GM18502 (cell line): ENCODE results near the gene NBPF1.
"Not testable (repeated sequence)": the region's sequence is repeated elsewhere in the genome, so short reads cannot be mapped to it uniquely, and the experiment has no call there.

ENCODE experiments used
- ATAC-seq: cut with Tn5 transposase; IDR thresholded peaks from one replicate; pipeline ENCODE4 v1.9.1; 2021; ENCODE audit warnings: mild to moderate bottlenecking; ENCODE audit not compliant: unreplicated experiment, poor library complexity

The NBPF1 gene

DNA sequence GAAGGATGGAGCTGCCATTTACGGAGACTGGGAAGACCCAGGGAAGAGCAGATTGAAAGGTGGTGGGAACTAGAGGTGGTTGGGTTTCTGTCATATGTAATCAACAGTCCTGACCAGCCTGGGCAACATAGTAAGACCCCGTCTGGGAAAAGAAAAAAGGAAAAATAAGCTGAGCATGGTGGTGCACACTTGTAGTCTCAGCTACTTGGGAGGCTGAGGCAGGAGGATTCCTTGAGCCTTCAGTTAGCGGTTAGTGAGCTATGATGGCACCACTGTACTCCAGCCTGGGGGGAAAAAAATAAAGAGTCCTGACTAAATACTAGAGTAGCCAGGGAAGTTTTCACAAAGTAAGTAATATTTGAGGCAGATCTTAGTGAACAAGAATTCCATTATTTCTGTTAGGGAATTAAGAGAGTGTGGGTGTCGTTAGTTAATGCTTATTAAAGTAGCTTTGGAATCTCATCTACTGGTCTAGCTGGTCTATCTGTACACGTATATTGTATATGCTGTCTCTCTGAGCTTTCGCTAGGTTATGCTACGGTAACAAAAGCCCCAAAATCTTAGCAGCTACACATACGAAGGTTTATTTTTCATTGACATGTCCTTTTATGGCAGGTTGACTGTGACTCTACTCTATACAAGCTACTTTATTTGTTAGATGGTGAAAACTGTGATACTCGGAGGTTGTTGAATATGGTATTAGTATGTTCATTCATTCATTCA, 4.4 kb downstream of the NBPF1 start:
- no peak for ATAC-seq

DNA sequence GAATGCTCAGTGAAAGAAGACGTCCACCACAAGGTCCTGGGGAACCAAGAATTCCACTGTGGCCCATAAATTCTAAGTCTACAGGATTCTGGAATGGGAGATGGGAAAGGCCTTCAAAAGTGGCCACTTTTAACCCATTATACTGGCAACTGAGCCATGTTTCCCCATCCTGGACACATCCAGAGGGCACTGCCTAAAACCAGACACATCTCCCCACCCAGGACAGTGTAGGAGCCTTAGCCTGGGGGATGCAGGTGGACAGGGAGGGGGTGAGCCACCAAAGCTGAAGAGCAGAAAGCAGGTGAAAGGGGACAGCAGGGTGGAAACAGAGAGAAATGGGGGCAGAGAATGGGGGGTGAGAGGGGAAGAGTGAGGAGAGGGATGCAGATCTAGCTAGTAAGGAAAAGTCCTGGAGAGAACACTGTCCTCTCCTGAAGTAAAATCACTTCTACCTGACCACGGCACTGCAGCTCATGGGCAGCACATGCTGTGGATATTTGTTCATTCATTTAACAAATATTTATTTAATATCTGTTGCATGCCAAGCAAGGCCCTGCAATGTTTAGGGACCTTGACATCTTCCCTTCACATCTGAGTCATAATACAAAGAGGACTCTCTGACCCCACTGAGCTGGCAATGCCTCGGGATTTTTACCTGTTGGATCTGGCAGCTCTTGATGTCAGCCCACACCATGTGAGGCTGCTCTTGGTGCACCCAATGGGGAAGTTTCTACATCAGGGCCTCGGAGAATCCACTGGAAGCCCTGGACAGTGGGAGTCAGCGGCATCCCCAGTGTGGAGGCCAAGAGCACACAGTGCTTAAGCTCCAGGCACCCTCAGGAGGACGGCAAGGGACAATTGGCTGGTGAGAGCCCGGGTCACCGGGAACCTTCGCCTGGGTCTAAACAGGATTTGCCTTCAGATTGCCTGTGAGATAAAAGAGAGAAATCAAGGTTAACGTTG, 5.2 kb downstream of the NBPF1 start:
- not testable (repeated sequence) for ATAC-seq

DNA sequence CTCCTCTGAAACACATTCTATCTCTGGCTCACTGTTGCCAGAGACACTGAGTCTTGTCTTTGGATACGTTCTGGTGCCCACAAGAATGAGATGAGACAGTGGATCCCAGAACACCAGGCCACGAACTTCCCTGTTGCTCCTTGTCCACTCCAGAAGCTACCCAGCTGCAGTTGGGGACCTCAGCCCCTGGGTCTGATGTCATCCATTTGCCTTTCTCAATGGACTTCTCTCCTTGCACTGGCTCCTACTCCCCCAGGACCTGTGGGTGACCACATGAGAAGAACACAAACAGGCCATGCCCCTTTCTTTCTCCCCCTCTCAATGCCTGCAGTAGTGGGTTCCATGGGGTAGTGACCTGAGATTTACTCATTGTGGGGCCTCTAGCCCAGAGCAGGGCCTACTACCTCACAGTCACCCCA, 5.9 kb downstream of the NBPF1 start:
- ATAC-seq, result no peak

DNA sequence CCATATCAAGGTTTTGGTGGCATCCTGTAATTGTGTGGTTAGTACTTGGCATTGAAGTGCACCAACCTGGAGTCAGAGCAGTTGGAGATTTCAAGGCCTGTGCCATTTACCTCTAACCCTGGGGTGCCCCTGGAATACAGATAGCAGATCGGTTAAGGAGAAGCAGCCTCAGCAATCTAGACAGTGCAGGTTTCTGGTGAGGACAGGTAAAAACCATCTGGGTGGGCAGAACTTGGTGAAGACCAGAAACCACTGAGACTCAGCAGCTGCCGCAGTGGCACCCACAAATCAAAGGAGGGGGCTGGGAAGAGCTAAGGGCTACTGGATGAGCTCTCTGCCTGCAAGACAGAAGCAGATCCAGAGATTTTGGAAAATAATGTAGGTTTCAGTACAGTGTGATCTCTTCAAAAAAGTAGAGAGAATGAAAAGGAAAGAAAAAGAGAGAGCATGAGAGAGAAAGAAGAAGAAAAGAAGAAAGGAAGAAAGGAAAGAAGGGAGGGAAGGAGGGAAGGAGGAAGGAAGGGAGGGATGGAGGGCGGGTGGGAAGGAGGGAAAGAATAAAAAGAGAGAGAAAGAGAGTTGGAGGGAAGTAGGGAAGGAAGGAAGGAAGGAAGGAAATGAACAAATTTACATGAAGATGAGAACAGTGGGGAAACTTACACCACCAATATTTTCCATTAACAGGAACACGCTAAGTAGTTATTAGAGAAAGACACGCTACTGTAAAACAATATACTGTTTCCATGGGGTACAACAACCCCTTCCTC, 6.5 kb downstream of the NBPF1 start:
- not testable (repeated sequence) for ATAC-seq

GRCh38 chr1:16605532-16606505, 7.5 kb downstream of the NBPF1 start:
- no peak for ATAC-seq

- ATAC-seq, result no peak
These were observed 8.2 kb downstream of the NBPF1 start for GRCh38 chr1:16605213-16605525.

DNA sequence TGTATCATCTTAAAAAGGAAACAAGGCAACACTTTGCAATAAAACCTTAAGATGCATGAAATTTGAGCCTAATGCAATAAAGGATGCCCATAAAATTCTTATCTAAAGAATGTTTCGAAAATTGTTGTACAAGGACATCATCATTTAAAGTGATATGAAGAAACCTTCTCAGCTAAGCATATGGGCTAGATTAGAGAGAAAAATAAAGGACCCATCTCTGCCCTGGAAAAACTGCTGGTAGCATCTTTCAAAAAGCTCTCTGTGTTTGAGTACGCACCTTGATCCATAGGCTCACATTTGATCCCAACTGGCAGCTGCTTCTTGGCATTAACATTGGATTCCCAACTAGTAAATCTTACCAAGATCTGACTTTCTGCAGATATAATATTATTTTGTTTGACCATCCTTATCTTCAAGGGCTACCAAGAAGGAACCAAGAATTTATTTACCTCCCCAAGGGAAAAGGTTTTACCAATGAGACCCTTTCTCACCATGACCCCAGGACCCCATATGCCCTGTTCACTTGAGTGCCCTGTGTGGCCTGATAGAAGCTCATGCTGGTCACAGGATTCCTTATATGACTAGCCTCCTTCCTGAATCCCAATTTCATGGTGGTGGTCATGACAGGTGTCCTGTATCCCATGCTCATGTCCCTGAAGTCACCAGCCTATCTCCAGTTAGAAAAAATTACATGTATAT, 8.7 kb downstream of the NBPF1 start:
- ATAC-seq, result not testable (repeated sequence)

GRCh38 chr1:16603623-16604022, 9.7 kb downstream of the NBPF1 start:
- not testable (repeated sequence) for ATAC-seq

GRCh38 chr1:16602336-16603011, 10.9 kb downstream of the NBPF1 start:
- not testable (repeated sequence) for ATAC-seq

GRCh38 chr1:16600855-16601786, 12.2 kb downstream of the NBPF1 start:
- ATAC-seq, result not testable (repeated sequence)

DNA sequence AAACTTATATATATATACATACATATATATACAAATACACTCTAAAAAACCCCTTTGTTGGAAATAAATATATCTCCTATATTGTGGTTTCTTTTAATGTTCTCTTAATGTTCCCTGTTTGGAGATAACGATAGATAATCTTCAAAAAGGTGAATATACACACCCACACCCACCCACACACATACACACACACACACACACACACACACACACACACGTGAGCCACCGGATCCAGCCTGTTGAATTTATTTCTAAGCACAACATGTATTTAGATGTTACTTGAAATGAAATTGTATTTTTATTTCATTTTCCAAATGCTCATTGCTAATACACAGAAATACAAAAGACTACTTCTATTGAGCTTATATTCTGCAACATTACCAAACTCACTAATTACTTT, 14.0 kb downstream of the NBPF1 start:
- not testable (repeated sequence) for ATAC-seq

GRCh38 chr1:16595216-16595615, 18.1 kb downstream of the NBPF1 start:
- not testable (repeated sequence) for ATAC-seq

GRCh38 chr1:16591845-16592244, 21.5 kb downstream of the NBPF1 start:
- ATAC-seq, result not testable (repeated sequence)

DNA sequence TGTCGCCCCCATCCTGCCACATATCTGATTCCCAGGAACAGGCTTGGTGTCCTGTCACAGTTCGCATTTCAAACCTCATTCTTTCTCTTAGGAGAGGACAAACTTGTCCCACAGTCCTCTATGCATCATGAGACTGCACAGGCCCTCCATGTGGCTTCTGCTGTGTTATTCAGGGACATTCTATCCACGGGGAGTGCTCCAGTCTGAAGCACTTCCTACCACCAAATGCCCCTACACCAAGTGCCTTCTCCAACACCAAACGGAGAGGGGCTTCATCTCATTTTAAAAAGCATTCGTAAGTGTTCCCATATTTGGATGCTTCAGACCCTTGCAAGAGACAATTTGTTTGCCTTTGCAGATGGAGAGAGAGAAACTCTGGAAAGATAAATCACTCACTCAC, 25.3 kb downstream of the NBPF1 start:
- ATAC-seq, result not testable (repeated sequence)

GRCh38 chr1:16587639-16588038, 25.7 kb downstream of the NBPF1 start:
- ATAC-seq, result not testable (repeated sequence)

- ATAC-seq, result not testable (repeated sequence)
These were observed 48.0 kb downstream of the NBPF1 start for GRCh38 chr1:16565324-16565723.

GRCh38 chr1:16561035-16561434, 52.3 kb downstream of the NBPF1 start:
- not testable (repeated sequence) for ATAC-seq
